Sigmoid colon (tissue), 4 donors: ENCODE data around the gene NCOR2.

Experiments used
- EP300 ChIP-seq, 4 donors: sonication (generic); formaldehyde crosslinking; IDR thresholded peaks; one replicate each; pipeline ENCODE4 v1.6.1; 2017; ENCODE audit warnings: antibody characterized with exemption in 4 of 4
- POLR2A ChIP-seq, 2 donors: fragments of 450-650 bp; IDR thresholded peaks; one replicate each; pipeline ENCODE4 v1.6.1; 2016; ENCODE audit warnings: antibody characterized with exemption in 2 of 2, mild to moderate bottlenecking in 2 of 2, moderate library complexity in 2 of 2
- POLR2AphosphoS5 ChIP-seq, 4 donors: sonication (generic); formaldehyde crosslinking; IDR thresholded peaks; one replicate each; pipeline ENCODE4 v1.6.1; 2017; ENCODE audit warnings: antibody characterized with exemption in 4 of 4
- TF ChIP-seq, protein P1 (sequence below), 4 experiments: fragments of 450-650 bp in 3 of 4; fragments of 200-600 bp in 1 of 4; IDR thresholded peaks; one replicate each; pipeline ENCODE4 v1.5.1; 2016 to 2019; ENCODE audit warnings: antibody characterized with exemption in 4 of 4, mild to moderate bottlenecking in 3 of 4, moderate library complexity in 2 of 4

DNA sequence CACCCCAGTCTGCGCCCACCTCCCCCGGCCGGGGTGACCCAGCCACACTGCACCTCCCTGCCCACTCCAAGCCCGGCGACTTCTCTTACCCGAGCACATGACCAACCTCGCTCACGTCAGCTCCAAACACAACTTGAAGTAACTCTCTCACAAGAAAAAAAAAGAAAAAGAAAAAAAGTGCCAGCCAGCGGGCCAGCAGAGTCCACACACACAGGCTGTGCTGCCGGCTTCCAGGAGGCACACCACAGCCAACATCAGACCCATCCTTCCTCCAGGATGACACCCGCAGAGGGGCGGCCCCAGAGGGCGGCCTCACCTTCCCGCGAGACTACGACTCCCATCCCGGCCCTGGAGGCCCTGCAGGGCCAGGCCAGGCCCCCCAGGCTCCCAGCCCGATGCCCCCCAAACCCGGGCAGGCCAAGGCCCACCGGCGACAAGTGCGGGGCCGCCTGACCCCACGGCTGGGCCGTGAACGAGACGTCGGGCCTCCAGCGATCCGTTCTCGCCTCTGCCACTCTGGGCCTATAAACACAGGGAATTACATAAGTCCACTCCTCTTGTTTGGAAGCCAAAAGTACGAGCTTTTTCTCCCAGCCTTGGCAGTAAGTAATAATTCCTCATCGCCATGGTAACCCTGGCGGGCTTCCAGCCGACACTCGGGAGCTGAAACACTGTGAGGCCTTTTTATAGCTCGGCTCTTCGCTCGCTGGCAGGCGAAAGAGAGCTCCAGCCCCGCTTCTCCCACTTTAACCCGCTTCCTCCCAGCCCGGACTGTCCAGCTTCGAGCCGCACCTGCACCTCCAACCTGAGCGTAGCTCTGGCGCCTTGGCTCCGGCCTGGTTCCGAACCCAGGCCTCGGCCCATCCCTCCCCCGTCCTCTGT, 49.1 kb downstream of the NCOR2 start:
- TF ChIP-seq, protein P1, sequence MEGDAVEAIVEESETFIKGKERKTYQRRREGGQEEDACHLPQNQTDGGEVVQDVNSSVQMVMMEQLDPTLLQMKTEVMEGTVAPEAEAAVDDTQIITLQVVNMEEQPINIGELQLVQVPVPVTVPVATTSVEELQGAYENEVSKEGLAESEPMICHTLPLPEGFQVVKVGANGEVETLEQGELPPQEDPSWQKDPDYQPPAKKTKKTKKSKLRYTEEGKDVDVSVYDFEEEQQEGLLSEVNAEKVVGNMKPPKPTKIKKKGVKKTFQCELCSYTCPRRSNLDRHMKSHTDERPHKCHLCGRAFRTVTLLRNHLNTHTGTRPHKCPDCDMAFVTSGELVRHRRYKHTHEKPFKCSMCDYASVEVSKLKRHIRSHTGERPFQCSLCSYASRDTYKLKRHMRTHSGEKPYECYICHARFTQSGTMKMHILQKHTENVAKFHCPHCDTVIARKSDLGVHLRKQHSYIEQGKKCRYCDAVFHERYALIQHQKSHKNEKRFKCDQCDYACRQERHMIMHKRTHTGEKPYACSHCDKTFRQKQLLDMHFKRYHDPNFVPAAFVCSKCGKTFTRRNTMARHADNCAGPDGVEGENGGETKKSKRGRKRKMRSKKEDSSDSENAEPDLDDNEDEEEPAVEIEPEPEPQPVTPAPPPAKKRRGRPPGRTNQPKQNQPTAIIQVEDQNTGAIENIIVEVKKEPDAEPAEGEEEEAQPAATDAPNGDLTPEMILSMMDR (IDR thresholded peaks at IDR 0.05) = no peak
- TF ChIP-seq EP300 (IDR thresholded peaks at IDR 0.05) = peak in 1 of 4 donors; percentile 78
- TF ChIP-seq POLR2A (IDR thresholded peaks at IDR 0.05) = peak; percentile 28 to 45
- TF ChIP-seq POLR2AphosphoS5 (IDR thresholded peaks at IDR 0.05) = peak; percentile 46 to 83 (median 82)
